HG03439 (cell line): ENCODE measurements around the gene KCNG2.

Experiments
- ATAC-seq: cut with Tn5 transposase; IDR thresholded peaks from one replicate; pipeline ENCODE4 v1.9.1; 2021; ENCODE audit warnings: mild to moderate bottlenecking, moderate library complexity; ENCODE audit not compliant: unreplicated experiment

KCNG2 gene

DNA sequence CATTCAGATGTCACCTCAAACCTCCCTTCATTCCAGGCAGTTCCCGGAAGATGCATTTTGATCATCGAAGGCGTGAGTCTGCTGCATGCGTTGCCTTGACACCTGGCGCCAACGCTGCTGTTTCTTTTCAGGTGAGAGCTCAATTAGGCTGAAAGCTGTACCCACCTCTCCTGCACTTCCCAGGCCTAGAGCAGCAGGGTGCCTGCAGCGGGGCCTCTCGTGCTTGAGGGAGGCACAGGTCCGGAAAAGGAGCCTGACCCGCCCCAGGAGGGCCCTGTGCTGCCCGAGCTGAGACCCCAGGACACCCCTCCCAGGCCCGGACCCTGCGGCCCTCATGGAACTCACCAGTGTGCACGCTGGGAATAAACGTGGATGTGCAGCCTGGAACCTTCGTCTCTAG lies 31.4 kb upstream of the KCNG2 start:
- ATAC-seq: no peak

DNA sequence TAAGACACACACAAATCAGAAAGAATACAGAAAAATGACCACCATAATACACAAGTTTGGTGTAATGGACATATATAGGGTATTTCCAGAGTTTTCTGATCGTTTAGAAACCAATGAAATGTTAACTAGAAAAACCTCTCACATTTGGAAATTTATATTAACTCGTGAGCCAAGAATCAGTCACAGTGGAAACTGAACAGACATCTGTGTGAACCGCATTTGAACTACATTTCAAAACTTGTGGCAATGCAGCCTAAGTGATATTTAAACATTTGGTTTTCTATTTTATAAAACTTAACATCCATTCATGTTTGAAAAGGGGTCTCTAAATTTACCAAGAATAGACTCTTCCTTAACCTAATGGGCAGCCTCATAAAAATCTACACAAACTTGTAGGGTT lies 29.0 kb upstream of the KCNG2 start:
- no peak for ATAC-seq

DNA sequence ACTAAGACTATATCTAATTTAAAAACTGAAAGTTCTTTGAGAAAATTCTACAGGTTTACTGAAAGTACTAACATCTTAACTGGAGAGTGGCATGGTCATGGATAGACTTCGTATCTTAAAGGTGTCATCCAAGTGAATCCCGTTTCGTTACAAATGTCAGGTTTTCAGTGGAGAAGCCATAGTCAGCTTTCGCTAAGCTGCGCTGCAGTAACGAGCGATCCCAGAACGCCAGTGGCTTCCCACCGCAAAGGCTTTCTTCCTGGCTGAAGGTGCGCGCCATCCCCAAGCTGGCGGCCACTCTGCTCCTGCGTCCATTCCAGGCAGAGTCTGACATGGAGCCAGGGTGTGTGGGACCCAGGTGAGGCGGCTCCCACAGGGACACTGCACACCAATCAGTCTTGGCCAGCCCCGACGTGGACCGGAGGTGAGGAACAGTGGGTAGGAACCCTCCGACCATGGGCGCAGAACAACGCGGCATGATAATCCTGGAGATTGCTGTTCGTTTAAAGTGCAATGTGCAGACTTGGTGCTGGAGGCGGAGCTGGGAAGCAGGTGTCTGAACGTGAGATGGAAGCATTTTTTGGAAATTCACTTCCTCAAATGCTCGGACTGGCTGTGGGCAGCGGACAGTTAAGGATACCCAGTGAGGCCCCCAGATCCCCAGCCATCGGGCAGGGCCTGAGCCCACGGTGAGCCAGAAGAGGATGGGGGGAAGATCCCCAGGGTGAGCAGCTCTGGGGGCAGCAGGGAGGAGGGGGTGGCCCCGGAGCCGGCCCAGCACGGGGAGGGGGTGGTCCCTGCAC lies 27.8 kb upstream of the KCNG2 start:
- ATAC-seq: no peak

DNA sequence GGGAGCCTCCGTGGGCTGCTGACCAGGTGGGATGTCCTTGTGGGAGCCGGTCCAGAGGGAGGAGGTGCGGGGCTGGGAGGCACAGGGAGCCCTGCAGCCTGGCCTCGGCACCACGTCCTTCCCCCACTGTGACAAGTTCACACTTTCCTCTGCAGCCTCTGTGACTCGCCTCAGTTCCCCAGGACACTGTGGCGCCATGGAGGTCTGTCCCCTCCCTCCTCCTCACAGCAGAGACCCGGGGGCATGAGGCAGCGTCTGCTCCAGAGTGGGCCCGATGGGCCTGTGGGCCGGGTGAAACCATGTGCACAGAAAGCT lies 27.3 kb upstream of the KCNG2 start:
- ATAC-seq: no peak

DNA sequence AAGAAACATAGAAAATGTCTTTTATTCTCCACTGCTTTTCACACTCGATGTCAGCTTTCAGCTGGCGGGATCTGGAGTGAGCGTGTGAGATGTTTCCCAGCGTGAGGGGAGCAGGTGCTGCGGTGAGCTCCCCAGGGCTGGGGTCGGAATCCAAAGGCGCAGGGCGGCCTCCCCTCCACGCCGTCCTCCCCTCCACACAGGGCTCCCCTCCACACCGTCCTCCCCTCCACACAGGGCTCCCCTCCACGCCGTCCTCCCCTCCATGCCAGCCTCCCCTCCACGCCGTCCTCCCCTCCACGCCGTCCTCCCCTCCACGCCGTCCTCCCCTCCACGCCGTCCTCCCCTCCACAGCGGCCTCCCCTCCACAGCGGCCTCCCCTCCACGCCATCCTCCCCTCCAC lies 26.9 kb upstream of the KCNG2 start:
- no peak for ATAC-seq

DNA sequence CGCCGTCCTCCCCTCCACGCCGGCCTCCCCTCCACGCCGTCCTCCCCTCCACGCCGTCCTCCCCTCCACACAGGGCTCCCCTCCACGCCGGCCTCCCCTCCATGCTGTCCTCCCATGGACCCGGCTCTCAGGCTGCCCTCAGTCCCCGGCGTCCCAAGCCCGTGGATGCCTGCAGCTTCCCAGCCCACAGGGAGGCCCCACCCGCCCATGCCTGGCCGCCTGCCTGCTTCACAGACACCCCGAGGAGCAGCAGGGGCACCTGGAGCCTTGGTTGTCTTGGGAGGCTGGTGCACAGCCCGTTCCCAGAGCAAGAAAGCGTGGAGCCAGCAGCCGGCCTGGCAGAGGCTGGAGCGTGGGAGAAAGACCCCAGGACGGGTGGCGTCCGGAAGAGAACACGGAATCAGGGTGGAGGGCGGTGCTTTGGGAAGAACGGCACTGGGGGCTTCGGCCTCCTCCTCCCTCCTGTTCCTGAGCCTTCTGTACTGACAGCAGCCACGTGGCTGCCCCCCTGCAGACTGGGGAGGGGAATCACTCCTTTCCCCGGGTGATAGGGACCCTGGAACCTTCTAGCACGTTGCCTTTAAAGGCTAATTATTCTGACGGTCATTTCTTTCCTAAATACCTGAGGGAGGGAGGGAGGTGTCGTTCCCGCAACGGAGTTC lies 26.2 kb upstream of the KCNG2 start:
- no peak for ATAC-seq

DNA sequence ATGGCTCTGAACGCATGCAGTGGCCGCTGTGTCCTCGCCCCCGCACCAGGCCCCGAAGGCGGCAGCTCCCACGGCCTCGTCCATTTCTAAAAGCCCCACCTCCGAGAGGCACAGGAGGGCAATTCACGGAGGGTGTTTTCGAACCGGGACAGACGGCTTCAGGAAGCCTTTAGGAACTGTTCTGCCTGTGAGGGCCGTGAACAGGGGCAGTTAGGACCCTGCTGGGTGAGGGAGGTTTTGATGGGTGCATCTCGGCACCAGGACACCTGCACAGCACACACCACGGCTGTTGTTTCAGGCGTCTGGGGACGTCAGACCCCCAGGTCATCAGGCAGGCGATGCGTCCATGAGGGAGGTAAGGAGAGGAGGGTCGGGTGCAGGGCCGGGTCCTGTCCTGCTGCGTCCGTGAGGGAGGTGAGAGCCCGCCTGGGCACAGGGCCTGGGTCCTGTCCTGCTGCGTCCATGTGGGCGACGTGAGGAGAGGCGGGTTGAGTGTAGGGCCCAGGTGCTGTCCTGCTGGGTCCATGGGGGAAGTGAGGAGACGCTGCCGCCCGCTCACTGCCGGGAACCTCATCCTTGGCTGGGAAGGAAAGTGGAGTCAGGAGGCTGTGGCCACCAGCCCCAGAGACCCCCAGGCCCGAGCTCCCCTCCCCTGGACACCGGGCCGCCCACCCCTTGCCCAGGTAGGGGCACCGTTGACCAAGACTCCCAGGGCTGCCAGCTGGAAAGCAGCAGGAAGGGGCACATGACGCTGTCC lies 25.5 kb upstream of the KCNG2 start:
- ATAC-seq: no peak

DNA sequence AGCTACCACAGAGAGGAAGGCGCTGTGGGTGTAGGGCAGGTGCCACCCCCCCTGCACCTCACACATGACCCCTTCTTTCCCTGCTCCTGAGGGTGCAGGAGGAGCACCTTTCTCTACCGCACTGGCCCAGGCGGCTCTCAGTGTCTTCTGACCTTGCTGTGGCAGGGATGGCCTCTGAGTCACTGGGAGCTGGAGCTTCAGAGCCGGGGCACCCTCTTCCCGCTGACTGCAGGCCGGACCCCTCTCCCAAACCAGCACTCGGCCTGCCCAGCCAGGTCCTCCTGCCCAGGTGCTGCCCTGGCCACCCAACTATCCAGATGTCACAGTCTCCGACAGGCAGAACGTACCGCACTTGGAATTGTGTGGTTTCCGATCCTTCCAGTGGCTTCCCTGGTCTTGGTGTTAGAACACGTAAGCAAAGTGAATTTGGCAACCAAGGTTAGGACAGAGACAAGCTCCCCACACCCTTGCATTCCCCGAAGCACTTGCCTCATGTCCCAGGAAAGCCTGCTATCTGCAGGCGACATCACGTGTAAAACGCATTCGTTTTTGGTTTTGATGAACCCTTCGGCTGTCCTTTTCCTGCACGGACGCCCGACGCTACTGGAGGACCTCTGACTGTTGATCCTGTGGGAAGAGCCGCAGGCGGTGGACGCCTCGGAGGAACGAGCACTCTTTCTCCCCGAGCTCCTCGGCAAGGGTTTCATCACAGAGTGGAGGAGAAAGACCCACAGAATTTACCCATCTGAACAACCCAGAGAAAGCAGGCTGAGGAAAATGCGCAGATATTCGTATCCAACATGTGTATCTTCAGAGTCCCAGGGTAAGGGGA lies 24.7 kb upstream of the KCNG2 start:
- ATAC-seq: no peak

DNA sequence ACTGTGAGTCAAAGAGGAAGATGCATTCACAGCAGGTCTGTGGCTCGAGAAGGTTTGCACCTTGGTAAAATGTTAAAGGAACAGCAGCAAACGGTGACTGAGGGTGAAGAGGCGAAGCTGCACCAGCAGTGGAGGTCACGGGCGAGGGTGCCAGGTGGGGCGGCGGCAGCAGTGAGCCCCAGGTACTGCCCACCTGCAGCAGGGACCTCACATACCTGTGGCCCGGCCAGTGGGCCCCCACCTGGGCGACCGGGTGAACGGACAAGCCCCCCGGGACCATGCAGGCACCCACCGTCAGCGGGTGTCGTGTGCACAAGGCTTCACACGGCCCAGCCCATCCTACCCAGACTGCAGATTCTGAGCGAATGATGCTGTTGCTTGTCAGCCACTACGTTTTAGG lies 23.6 kb upstream of the KCNG2 start:
- ATAC-seq: no peak

DNA sequence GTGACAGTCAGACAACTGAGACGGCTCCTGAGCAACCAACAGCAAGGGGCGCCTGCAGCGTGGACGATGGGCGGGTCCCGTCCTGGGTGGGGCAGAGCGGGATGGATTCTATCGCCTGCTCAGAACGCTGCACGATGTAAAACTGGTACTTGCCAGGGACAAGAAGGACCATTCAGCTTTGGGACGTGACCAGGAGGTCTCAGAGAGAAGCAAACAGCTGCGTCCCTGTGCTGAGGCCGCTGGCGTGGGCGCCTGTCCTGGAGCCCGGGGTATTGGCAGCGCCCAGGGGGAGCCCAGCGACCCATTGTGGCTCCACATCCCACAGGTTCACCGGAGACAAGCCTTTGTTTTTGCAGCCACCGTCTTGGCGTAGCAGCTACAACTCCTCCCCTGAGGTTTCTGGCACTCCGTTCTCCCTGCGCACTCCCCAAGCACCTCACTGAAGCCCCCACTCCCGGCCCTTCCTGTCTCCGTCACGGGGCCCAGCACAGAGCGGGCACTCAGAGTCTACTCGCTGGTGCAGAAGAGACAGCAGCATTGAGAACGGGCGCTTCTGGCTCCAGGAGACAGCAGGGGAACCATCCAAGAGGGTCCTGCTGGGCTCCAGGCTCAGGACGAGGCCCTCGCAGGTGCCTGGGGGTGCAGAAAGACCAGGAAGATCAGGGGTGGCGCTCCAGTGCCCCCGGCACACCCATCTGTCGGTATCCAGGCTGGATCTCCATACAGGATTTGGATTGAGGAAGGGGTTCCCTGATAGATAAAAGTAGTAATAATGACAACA lies 22.1 kb upstream of the KCNG2 start:
- ATAC-seq: no peak

DNA sequence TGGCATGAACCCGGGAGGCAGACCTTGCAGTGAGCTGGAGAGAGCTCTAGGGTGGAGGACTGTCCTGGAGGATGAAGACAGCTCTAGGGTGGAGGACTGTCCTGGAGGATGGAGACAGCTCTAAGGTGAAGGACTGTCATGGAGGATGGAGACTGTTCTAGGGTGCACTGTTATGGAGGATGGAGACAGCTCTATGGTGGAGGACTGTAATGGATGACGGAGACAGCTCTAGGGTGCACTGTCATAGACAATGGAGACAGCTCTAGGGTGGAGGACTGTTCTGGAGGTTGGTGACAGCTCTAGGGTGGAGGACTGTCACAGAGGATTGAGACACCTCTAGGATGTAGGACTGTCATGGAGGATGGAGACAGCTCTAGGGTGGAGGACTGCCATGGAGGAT lies 21.1 kb upstream of the KCNG2 start:
- ATAC-seq: no peak

DNA sequence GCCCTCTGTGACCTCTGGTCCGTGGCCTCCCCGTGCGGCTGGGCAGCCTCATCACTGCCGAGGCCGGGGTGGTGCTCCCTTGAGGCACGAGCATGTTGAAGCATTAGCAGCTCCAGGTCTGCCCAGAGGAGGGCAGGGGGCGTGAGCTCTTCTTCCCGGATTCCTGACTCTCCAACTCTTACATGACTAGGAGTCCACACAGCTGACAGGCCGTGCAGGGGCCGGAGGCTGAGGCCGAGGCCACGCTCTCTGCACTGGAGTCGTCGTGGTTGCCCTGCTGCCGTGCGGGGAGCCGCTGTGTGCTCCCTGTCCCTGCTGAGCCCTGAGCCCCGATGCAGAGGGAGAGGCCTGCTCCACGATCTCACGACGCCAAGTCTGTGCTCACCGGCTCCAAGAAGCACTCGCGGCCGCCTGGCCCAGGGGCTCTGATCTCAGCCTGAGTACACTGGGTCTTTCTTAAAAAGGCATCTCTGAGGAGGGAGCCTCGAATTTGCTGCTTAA lies 19.4 kb upstream of the KCNG2 start:
- ATAC-seq: no peak

DNA sequence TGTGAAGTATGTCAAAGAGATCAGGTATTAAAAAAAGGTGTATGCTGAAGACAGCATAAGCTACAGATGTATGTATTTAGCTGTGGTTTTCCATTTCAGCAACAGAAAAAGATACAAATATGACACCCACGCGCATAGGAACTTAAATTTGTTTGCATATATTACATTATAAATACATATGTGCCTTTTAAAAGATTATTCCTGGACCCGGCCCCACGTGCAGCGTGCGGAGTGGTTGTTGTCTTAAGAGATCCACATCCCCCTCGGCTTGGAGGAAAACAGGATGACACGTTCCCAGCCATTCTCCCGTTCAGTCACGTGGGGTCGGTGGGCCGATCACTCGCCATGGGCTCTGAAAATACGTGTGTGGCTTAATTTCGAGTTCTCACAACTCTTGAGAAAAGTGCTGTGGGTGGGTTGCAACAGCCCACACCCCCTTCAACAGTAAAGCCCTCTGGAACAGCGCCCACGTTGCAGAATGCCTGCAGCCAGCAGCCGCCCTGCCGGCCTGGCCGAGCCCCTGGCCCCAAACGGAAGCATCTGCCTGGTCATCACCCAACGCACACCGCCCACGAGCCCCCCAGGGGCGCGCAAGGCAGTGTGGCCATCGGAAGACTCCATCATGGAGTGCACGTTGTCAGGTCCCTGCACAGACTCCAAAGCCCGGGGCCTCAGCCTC lies 18.6 kb upstream of the KCNG2 start:
- no peak for ATAC-seq

DNA sequence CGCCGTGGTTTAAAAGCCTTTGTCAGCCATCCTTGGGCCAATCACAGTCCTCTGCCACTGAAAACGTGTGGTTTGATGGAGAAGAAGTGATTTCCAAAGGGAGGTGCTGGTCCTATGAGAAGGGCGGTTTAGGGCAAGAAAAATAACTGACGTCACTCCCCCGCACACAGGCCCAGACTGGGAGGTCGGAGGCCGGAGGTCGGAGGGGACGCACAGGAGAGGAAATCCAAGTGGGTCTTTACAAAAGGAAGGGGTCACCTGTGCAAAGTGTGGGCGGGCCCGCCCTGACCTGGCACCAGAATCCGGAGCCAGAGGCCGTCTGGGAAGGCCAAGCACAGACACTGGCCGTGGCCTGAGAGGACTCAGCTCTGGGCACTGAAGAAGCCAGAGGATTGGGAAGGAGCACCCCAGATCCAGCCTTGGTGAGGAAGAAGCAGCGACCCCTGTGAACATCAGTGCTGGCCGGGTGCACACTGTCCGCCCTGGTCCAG lies 18.0 kb upstream of the KCNG2 start:
- no peak for ATAC-seq

DNA sequence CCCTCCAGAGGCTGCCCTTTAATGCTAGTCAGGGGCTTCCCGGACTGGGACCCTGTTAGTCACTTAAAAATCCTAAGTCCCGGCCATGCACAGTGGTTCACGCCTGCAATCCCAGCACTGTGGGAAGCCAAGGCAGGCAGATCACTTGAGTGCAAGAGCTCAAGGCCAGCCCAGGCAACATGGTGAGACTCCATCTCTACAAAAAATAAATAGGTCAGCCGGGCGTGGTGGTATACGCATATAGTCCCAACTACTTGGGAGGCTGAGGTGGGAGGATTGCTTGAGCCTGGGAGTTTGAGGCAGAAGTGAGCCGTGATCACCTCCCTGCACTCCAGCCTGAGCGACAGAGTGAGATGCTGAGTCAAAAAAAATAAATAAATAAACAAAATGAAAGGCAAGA lies 17.2 kb upstream of the KCNG2 start:
- no peak for ATAC-seq

DNA sequence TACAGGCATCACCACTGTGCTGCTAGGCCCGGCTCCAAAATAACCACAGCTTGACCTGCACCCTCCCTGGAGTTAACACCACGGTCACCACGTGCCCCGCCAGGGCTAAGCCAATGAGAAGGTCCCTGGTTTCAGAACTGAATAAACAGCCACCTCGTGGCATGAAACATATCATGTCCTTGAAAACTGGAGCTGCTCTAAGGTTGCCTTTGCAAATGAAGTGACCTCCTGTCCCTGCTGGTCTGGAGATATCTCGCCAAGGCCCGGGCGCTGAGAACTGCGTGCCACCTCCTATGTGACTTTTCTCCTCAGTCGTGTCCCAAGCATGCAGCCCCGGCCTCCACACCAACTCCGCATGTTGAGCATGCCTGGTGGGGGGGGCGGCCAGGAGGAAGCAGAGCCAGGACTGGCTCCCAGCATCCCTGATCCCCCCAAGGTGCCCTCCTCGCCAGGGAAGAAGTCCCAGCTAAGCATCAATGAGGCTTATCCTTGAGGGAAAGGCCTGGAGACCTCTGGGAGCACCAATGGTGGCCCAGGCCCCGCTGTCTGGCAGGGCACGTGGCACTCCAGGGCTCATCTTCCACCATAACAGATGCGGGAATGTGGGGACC lies 16.3 kb upstream of the KCNG2 start:
- no peak for ATAC-seq

DNA sequence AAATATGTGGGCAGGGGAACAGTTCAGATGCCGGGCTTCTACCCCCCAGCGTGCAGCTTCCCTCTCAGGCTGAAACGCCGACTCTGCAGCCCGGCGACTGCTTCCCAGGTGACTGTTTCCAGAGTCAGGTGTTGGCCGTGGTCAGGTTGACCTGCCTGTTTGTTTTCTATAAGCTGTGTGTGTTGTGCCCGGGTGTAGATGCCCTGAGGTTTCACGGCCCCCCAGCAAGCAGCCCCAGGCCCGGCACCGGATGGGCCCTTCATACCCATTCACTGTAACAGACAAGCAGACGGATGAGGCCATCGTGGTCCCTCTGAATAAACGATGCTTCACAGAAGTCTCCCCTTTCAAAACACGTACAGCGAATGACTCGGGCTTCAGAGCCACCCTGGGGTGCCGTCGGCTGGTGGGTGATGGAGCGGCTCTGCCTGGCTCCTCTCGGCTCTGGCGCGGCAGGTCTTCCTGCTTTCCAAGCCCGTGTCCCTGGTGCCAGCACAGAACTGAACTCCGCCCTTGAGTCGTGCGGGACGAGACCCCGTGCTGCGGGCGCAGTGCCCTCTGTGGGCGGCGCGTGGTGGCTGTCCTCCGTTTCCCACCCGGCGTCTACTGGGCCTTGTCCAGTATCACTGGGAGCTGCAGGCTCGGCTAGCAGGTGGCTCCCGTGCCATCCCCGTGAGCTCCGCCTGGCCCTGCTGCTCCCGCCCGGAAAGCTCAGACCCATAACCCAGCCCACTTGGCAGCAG lies 15.0 kb upstream of the KCNG2 start:
- no peak for ATAC-seq
